ENCODE data around the gene DGAT2L6. TPM values are rescaled to one million over a fixed set of nuclear protein-coding genes. Genes with fewer than 3 reads are reported as not detected.

DGAT2L6 gene
- total and polyA plus RNA-seq, 8 donors: not detected

DNA sequence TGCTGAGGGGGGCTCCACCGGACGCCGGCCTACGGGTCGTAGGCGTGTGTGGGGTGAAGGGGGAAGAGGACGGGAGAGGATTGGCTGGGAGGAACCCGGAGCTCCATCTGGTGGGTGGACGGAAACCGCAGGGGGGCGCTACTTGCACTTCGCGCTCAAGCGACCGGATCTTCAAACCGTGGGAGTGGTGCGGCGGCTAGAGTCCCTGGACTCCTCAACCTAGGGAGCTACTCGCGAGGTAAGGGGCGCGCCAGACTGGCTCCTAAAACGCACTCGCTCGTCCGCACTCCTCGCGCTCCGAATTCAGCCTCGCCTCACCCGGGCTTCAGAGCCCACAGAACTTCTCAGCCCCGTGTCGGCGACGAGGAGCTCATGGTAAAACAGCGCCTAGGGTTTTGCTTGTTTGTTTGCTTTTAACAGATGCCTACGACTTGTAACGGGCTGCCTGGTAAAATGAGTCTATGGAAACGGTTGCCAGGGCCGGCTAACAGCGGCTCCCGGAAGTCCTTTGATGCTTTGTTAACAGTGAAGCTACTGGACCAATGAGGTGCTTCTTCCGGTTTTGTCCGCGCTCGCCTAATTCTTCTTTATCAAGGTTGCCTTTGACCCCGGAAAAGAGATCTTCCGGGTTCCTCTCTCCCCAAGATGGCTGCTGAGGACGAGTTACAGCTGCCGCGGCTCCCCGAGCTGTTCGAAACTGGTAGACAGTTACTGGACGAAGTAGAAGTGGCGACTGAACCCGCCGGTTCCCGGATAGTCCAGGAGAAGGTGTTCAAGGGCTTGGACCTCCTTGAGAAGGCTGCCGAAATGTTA lies 43.8 kb upstream of the DGAT2L6 start, which contains the start of gene IGBP1:
Gene IGBP1 (plus strand): TSS at position 145 of the 813 bp plus-strand sequence. CDS start 501 bp downstream, at position 646.
- H3K27me3 ChIP-seq: peaks cover 0 to 10% (median 0%) of the 10 kb centered on the region in 4 donors
- peak; percentile 11 to 40 (median 20) for TF ChIP-seq CTCF (IDR thresholded peaks at IDR 0.05)
- FAIRE-seq (peak; percentile 5), DNase-seq (peak; percentile 74 to 87 (median 78)), ATAC-seq (peak; percentile 93 to 96 (median 96))
- intact Hi-C loops (cut with DNase I): no loop called here
- no peaks in the 10 kb centered on the region for H3K36me3 ChIP-seq
- peaks cover 0 to 8% (median 0%) of the 10 kb centered on the region in 3 donors for H3K4me1 ChIP-seq
- no peaks in the 10 kb centered on the region for H3K9me3 ChIP-seq
- WGBS, 2 donors: 1 to 31% methylated on average over 59 of the region's 59 CpGs
- H3K27ac ChIP-seq: peak within 1 kb of the TSS; percentile 46 to 87 (median 82)
- H3K4me3 ChIP-seq: peak within 1 kb of the TSS; percentile 47 to 66 (median 52)

- Histone ChIP-seq H3K27me3 (peaks cover 0 to 10% (median 0%) of the 10 kb centered on the region in 4 donors), H3K27ac (peak overlapping the region; percentile 44 to 84 (median 62)), H3K36me3 (no peaks in the 10 kb centered on the region), H3K4me1 (peaks cover 0 to 8% (median 0%) of the 10 kb centered on the region in 3 donors), H3K9me3 (no peaks in the 10 kb centered on the region), H3K4me3 (peak overlapping the region; percentile 47 to 66 (median 52))
- TF ChIP-seq CTCF (IDR thresholded peaks at IDR 0.05): no peak
- no peak for FAIRE-seq
- peak in 3 of 4 donors; percentile 6 to 8 (median 7) for ATAC-seq
- WGBS, 2 donors: 1 to 25% methylated on average over 12 of the region's 12 CpGs
- intact Hi-C loops (cut with DNase I): no loop called here
- no peak for DNase-seq
Measured at GRCh38 chrX:70134116-70134477, 43.2 kb upstream of the DGAT2L6 start.

DNA sequence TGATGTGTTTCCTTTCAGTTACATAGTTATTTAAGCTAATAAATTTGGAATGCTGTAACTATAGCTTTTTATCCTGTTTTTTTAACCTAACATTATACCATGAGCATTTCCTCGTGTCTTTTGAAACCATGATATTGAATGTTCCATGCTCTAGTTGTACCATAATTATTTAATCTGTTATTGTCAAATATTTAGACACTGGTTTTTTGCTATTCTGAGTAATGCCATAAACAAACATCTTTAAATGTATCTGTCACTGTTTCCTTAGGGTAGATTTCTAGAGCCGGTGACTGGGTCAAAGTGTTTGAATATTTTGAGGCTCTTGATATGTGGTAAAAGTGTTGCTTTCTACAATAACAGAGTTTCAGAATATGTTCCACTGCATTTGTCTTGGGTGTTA lies 38.7 kb upstream of the DGAT2L6 start:
- Histone ChIP-seq H3K9me3 (no peaks in the 10 kb centered on the region), H3K27me3 (peaks cover 0 to 13% (median 0%) of the 10 kb centered on the region in 4 donors), H3K4me1 (peaks cover 0 to 8% (median 0%) of the 10 kb centered on the region in 3 donors), H3K4me3 (no peak overlapping the region), H3K27ac (no peak overlapping the region), H3K36me3 (no peaks in the 10 kb centered on the region)
- no peak for FAIRE-seq
- intact Hi-C loops (cut with DNase I): no loop called here
- WGBS, 2 donors: 80 to 84% methylated on average over 2 of the region's 2 CpGs
- no peak for DNase-seq
- TF ChIP-seq CTCF (IDR thresholded peaks at IDR 0.05): no peak
- ATAC-seq: no peak

DNA sequence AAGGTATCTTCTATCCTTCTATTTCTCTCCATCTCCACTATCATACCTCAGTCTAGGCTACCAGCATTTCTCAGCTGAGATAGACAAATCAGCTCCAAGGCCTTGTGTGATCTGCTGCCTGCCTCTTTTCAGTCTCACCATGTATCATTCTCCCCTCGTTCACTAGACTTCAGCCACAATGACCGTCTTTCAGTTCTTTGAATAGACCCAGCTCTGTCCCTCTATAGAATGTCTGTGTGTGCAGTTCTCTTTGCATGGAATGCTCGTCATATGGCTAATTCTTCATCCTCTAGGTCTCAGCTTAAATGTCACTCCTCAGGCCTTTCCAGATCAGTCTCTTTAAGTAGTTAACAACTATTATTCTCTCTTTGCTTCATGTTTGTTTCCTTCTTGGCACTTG lies 37.5 kb upstream of the DGAT2L6 start:
- no peak for TF ChIP-seq CTCF (IDR thresholded peaks at IDR 0.05)
- ATAC-seq (no peak), FAIRE-seq (peak; percentile 23), DNase-seq (no peak)
- H3K36me3 ChIP-seq: no peaks in the 10 kb centered on the region
- H3K4me3 ChIP-seq: no peak overlapping the region
- H3K9me3 ChIP-seq: no peaks in the 10 kb centered on the region
- WGBS, 2 donors: 84 to 92% methylated on average over 3 of the region's 3 CpGs
- intact Hi-C loops (cut with DNase I): no loop called here
- H3K27ac ChIP-seq: no peak overlapping the region
- H3K27me3 ChIP-seq: peaks cover 0 to 13% (median 0%) of the 10 kb centered on the region in 4 donors
- H3K4me1 ChIP-seq: peaks cover 0 to 6% (median 0%) of the 10 kb centered on the region in 3 donors

DNA sequence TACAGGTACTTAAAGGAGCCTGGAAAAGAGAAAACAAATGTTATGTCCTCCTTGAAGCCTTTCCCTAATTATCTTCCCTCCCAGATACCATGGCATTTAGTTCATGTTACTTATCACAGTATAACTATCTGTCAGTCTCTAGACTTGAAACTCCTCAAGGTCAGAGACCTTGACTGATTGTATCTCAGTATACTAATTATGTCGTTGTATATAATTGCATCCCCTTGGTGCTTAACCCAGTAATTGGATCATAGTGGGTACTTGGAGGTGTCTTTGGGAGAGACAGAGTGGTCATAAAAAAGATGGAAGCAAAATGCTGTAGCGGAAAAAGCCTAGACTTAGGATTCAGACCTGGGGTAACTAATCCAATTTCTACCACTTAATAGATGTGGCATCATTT lies 35.9 kb upstream of the DGAT2L6 start:
- Histone ChIP-seq H3K9me3 (no peaks in the 10 kb centered on the region), H3K4me3 (no peak overlapping the region), H3K27ac (no peak overlapping the region), H3K27me3 (peaks cover 0 to 8% (median 0%) of the 10 kb centered on the region in 4 donors), H3K36me3 (no peaks in the 10 kb centered on the region), H3K4me1 (no peaks in the 10 kb centered on the region)
- FAIRE-seq (no peak), DNase-seq (no peak), ATAC-seq (no peak)
- WGBS, 2 donors: 79 to 88% methylated on average over 2 of the region's 2 CpGs
- intact Hi-C loops (cut with DNase I): no loop called here
- no peak for TF ChIP-seq CTCF (IDR thresholded peaks at IDR 0.05)
